ENCODE data around the gene ZNF592. TPM values are rescaled to one million over a fixed set of nuclear protein-coding genes. Genes with fewer than 3 reads are reported as not detected.

The ZNF592 gene
- total RNA-seq, 1 experiment from 2014 or later: 34.6 TPM

- no peaks in the 10 kb centered on the region for H4K20me1 ChIP-seq (ENCODE audit: control insufficient read depth, insufficient read depth, insufficient read length)
- no peaks in the 10 kb centered on the region for H3K79me2 ChIP-seq (ENCODE audit: insufficient read depth, low read length)
- peaks cover 11 to 22% (median 18%) of the 10 kb centered on the region in 3 experiments for H3K36me3 Mint-ChIP-seq (ENCODE audit: insufficient read depth in 1 of 3, low read depth in 3 of 3)
- H3K9me3 ChIP-seq (ENCODE audit: control insufficient read depth, low read depth, low read length): no peaks in the 10 kb centered on the region
- no peak overlapping the region for H2AFZ ChIP-seq (ENCODE audit: low read length)
- H3K27ac ChIP-seq (ENCODE audit: insufficient read length, low read depth, low read length): no peak overlapping the region
- no peak overlapping the region for H3T11ph ChIP-seq (ENCODE audit: low read length)
- no peak overlapping the region for H2BK15ac ChIP-seq (ENCODE audit: low read depth, low read length)
- DNase-seq: no peak
- H3K23ac ChIP-seq (ENCODE audit: insufficient read length, low read depth, low read length): no peak overlapping the region
- H3K9ac ChIP-seq (ENCODE audit: extremely low read depth, insufficient read length, low read length): no peak overlapping the region
- H3K56ac ChIP-seq (ENCODE audit: insufficient read length, low read depth, low read length): no peak overlapping the region
- H3K27me3 Mint-ChIP-seq (ENCODE audit: low read depth): no peaks in the 10 kb centered on the region
- no peaks in the 10 kb centered on the region for H3K79me1 ChIP-seq (ENCODE audit: insufficient read depth, low read depth, low read length, poor library complexity, severe bottlenecking)
- no peaks in the 10 kb centered on the region for H3K4me1 Mint-ChIP-seq
- H3K4ac ChIP-seq (ENCODE audit: low read depth, low read length): no peak overlapping the region
- no peak overlapping the region for H3K27ac Mint-ChIP-seq
- no peak for TF ChIP-seq CTCF (conservative IDR thresholded peaks at IDR 0.05)
- H3K4me1 ChIP-seq (ENCODE audit: insufficient read depth, low read length): no peaks in the 10 kb centered on the region
- H3K23me2 ChIP-seq (ENCODE audit: insufficient read length, low read depth, low read length, poor library complexity, severe bottlenecking): no peaks in the 10 kb centered on the region
- H3K4me3 Mint-ChIP-seq: no peak overlapping the region
- H2BK12ac ChIP-seq (ENCODE audit: insufficient read length, low read depth, low read length): no peak overlapping the region
- H3K27me3 ChIP-seq (ENCODE audit: insufficient read depth, low read length): no peaks in the 10 kb centered on the region
- H3K14ac ChIP-seq (ENCODE audit: insufficient read depth, low read length): no peak overlapping the region
- H4K8ac ChIP-seq (replicated peaks; ENCODE audit: insufficient read length, low read depth, low read length): no peak overlapping the region
- no peak overlapping the region for H2BK5ac ChIP-seq (ENCODE audit: insufficient read length, low read length)
- H2AK5ac ChIP-seq (ENCODE audit: insufficient read length, low read length): no peak overlapping the region
- H2BK20ac ChIP-seq (ENCODE audit: low read depth, low read length, poor library complexity, severe bottlenecking): no peak overlapping the region
- no peak overlapping the region for H3K4me2 ChIP-seq (ENCODE audit: insufficient read depth, insufficient read length, low read length)
- H3K9me3 Mint-ChIP-seq: peaks cover 13 to 15% of the 10 kb centered on the region in 2 experiments
- H4K91ac ChIP-seq (ENCODE audit: insufficient read length, low read depth, low read length): no peak overlapping the region
- no peak overlapping the region for H2BK120ac ChIP-seq (ENCODE audit: low read depth, low read length, poor library complexity, severe bottlenecking)
- no peak overlapping the region for H3K18ac ChIP-seq (ENCODE audit: insufficient read length, low read depth, low read length)
- no peak overlapping the region for H4K5ac ChIP-seq (ENCODE audit: insufficient read length, low read depth, low read length)
Observed at GRCh38 chr15:84847382-84847781, 99.0 kb downstream of the ZNF592 start.

All from H9 (cell line).